Cardiac septum (tissue), 1 donor: ENCODE results near the gene PC. TPM values are rescaled to one million over a fixed set of nuclear protein-coding genes. Genes with fewer than 3 reads are reported as not detected.
"Not testable (repeated sequence)": the region's sequence is repeated elsewhere in the genome, so short reads cannot be mapped to it uniquely, and the experiment has no call there.

Experiments
- DNase-seq: peaks from one replicate; pipeline ENCODE4 v3.0.0-alpha.2; 2020; ENCODE audit warnings: low spot score
- intact Hi-C: fragments of 100-400 bp; cut with DNase I; formaldehyde crosslinking; loops from one replicate; pipeline ENCODE4 v1.14.0; 2022
- long read RNA-seq: library from polyadenylated mRNA; unstranded; transcript quantifications from one replicate; pipeline ENCODE4 v2.0.0, GENCODE V29; 2021
- total RNA-seq: library from RNA; stranded (reverse); fragmentation: NEBNext Ultra II Directional; extraction: Animal tissue kit (Norgen Biotek cat#: 25700); gene quantifications from one replicate; pipeline ENCODE4 v1.2.1, GENCODE V29; 2021
- donor health status: DM: no; HTN: no; CAD: no.

The PC gene, protein sequence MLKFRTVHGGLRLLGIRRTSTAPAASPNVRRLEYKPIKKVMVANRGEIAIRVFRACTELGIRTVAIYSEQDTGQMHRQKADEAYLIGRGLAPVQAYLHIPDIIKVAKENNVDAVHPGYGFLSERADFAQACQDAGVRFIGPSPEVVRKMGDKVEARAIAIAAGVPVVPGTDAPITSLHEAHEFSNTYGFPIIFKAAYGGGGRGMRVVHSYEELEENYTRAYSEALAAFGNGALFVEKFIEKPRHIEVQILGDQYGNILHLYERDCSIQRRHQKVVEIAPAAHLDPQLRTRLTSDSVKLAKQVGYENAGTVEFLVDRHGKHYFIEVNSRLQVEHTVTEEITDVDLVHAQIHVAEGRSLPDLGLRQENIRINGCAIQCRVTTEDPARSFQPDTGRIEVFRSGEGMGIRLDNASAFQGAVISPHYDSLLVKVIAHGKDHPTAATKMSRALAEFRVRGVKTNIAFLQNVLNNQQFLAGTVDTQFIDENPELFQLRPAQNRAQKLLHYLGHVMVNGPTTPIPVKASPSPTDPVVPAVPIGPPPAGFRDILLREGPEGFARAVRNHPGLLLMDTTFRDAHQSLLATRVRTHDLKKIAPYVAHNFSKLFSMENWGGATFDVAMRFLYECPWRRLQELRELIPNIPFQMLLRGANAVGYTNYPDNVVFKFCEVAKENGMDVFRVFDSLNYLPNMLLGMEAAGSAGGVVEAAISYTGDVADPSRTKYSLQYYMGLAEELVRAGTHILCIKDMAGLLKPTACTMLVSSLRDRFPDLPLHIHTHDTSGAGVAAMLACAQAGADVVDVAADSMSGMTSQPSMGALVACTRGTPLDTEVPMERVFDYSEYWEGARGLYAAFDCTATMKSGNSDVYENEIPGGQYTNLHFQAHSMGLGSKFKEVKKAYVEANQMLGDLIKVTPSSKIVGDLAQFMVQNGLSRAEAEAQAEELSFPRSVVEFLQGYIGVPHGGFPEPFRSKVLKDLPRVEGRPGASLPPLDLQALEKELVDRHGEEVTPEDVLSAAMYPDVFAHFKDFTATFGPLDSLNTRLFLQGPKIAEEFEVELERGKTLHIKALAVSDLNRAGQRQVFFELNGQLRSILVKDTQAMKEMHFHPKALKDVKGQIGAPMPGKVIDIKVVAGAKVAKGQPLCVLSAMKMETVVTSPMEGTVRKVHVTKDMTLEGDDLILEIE
- 12.1 TPM for total RNA-seq
- long read RNA-seq, full-length matches to known transcripts = 5 of 13 reads
- long read RNA-seq, partial matches to known transcripts = 6 of 13 reads
- long read RNA-seq, other reads (novel, unspliced or antisense) = 2 of 13 reads

DNA sequence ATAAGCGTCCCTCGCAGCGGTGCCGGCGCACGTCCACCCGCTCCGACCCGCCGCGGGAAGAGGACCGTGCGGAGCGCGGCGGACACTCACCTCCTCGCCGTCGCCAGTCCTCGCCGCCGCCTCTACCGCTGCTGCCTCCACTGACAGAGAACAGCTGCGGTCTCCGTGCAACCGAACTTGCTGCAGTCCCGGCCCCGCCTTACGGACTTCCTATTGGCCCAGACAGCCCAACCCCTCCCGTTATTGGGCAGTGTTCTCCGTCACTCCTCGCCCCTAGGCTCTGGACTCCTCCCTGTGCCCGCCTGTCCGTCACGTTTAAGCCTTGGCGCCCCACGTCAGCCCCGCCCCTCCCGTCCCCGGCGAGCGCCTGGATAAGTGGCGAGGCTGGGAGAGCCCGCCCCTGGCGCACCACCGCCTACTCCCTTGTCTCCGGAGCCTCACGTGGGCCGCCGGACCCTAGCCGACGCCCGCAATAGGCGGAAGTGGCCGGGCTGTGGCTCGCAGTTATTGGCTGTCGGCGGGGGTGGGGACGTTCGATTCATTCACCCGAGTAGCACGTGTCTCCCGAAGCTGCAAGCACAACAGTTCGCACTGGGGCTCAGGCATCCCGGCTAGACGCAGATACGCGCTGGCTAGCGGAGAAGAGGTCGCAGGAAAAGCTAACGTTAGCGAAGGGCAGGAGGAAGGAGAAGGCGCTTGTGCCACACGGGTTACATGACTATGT, at the start of gene PC:
Gene PC (minus strand): TSS at position 152 of the 724 bp plus-strand sequence. CDS start 86,224 bp downstream, outside the sequence.
- intact Hi-C loops = no loop called here
- peak; percentile 99 for DNase-seq

DNA sequence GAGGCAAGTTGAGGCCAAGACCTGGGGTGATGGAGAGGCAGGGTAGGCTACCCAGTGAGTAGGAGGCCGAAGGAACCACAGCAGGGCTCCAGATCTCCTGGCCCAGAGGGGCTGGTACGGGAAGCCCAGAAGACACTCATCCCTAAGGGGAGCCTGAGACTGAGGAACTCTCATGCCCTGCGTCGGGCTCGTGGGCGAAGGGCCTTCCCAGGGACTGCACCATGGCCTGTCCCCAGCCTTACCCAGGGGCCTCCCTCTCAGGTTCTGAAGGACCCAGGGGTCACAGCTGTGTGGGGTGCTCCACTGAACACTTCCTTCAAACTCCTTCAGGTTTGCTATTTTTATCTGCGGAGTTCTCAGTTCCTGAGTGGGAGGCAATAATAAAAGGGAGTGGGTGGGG, 48.9 kb upstream of the PC start:
- no peak for DNase-seq

DNA sequence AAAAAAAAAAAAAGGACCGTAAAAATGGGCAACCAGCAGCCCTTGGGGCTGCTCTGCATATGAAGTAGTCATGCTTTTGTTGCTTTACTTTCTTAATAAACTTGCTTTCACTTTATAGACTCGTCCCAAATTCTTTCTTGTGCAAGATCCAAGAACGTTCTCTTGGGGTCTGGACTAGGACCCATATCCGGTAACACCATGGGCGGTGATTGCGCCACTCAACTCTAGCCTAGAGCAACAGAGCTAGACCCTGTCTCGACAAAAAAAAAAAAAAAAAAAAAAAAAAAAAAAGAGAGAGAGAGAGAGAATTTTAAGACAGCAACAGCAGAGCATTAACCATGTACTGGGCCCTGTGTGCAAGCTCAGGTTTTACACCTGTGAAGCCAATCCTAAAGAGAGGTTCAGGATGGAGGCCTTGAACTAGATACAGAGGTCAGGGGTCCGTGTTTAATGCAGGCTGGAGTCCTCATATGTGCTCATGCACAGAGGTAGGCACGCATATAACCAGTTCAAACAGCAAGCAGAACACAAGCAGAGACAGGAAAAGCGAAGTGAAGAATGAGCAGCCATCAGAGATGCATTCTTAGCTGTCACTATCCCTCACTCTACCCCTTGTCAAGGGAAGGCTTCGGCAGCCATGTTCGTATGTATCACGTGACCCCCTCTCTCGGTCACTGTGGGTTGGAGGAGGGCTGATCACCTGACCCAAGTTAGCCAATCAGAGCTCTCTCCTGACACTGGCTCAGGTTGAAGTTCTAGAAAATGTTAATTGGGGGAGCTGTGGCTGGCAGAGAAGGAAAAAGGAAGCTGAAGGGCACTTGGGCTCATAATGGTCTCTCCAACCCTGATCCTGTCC, 48.1 kb upstream of the PC start:
- intact Hi-C loops = no loop called here
- no peak for DNase-seq

More for the DNA sequence above, 48.9 kb upstream of the PC start:
- intact Hi-C loops = no loop called here

DNA sequence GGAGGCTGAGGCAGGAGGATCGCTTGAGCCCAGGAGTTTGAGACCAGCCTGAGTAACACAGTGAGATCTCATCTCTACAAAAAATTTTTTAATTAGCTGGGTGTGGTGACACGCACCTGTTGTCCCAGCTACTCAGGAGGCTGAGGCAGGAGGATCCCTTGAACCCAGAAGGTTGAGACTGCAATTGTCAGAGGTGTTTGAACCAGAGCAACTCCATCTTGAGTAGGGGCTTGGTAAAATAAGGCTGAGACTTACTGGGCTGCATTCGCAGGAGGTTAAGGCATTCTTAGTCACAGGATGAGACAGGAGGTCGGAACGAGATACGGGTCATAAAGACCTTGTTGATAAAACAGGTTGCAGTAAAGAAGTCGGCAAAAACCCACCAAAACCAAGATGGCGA, 47.0 kb upstream of the PC start:
- intact Hi-C loops = not testable (repeated sequence)

DNA sequence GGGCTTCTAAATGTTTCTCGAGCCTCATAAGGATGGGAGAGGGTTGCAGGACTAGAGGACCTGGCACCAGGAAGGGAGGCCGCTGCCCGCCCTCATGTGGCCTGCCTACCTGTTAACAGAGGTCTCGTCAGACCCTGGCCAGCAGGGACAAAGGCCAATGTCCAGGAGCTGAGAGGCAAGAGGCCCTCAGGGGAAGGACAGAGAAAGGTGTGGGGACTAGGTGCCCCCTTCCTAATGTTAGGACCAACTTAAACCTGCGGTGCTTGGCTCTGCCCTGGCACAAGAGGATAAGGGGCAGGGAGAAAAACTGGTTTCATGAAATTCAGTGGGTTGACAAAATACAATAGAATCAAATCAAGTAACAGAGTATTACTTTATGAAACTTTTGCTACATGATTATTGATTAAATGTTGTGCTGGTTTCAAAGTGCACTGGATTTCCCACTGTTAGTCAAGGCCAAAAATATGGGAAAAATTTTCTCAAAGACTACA, 44.8 kb upstream of the PC start:
- DNase-seq = no peak
- intact Hi-C loops = no loop called here

More for the DNA sequence above, 47.0 kb upstream of the PC start:
- DNase-seq = not testable (repeated sequence)

DNA sequence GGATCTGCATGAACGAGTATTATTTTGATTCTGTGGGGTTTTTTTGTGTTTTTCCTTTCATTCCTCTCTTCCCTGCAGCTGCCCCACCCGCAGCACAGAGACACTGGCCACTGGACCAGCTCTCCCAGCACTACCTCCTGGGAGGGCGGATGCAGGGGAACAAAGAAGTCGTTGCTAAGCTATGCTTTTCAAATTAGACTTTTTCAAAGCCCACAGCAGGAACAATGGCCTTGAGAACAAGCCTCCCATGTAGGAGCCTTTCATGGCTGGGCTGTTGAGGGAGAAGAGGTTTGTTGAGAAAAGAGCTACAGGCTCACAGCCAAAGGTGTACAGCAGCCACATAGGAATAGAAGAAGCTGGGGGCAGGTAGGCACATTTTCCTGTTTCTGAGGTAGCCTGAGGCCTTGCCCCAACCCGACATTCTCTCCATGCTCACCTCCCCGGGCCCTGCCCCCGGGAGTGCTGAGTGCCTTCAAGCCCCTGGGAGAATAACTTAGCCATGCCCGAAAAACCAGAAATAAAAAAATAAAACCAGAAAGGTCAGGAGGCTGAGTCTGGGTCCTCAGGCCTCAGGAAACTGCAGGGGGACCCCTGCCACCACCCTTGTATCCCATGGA, 44.2 kb upstream of the PC start:
- intact Hi-C loops = no loop called here
- DNase-seq = no peak

DNA sequence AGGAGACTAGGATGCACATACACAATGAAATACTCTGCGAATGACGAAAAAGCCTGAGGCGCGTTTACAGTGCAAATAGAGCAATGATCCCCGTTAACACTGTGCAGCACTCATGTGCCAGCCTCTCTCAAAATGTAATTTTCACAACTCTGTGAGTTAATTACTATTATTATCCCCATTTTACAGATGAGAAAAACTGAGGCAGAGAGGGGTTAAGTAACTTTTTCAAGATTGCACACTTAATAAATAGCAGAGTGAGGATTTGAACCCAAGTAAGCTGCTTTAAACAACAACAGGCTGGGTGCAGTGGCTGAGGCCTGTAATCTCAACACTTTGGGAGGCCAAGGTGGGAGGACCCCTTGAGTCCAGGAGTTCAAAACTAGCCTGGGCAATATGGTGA, 43.1 kb upstream of the PC start:
- intact Hi-C loops = no loop called here

DNA sequence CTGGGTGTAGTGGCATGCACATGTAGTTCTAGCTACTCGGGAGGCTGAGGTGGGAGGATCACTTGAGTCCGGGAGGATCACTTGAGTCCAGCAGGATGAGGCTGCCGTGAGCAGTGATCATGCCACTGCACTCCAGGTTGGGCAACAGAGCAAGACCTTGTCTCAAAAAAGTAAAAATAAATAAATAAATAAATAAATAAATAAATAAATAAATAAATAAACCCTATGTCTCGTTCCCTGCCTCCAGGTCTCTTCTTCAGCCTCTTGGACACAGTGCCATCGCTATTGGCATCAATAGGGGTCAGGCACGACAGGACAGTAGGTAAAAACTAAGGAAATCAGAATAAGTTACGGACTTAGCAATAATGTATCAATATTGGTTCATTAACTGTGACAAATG, 41.4 kb upstream of the PC start:
- DNase-seq = no peak
- intact Hi-C loops = no loop called here

More for the DNA sequence above, 43.1 kb upstream of the PC start:
- no peak for DNase-seq

DNA sequence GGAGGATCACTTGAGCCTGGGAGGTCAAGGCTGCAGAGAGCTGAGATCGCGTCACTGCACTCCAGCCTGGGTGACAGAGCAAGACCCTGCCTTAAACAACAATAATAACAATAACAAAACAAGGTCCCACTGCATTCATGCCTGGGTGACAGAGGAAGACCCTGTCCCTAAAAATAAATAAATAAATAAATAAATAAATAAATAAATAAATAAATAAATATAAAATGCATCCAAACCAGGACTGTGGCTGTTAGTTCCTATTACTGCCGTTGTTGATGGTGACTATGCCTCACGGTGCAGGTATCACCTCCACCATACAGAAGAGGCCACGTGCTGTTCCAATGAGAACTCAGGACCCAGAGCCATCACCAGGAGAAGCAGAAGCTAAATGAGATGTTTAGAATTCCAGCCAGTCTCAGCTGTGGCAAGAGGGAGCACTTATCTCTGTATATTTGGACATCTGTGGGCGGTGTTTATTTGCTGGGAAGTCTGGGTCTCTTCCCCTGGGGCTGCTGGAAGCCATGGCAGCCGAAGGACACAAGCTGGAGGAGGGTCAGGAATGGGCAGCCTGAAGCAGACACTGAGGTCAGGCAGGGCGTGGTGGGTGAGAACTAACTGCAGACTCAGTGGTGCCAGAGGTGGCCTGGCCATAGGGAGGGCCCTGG, 38.6 kb upstream of the PC start:
- intact Hi-C loops = no loop called here
- no peak for DNase-seq

DNA sequence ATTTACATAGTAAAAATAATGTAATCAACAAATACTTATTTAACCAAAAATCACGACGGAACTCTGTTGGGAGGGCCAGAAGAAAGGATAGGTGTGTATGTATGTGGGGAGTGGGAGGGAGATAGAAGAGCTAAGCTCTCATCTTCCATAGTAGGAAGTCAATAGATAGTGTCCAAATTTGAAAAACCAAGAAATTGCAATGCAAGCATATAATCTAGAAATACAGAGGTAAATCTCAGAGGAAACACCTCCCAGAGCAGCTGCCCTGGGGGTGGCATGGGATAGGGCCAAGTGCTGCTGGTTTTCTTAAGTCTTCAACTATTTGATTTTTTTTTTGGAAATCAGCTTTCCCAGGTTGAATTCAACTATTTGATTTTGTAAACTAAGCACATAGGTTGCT, 33.9 kb upstream of the PC start:
- DNase-seq = no peak
- intact Hi-C loops = no loop called here

DNA sequence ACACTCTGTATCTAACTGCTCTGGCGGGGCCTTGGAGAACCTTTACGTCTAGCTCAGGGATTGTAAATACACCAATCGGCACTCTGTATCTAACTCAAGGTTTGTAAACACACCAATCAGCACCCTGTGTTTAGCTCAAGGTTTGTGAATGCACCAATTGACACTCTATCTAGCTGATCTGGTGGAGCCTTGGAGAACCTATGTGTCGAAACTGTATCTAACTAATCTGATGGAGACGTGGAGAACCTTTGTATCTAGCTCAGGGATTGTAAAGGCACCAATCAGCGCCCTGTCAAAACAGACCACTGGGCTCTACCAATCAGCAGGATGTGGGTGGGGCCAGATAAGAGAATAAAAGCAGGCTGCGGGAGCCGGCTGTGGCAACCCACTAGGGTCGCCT, 31.2 kb upstream of the PC start:
- DNase-seq, intact Hi-C loops: not testable (repeated sequence)

DNA sequence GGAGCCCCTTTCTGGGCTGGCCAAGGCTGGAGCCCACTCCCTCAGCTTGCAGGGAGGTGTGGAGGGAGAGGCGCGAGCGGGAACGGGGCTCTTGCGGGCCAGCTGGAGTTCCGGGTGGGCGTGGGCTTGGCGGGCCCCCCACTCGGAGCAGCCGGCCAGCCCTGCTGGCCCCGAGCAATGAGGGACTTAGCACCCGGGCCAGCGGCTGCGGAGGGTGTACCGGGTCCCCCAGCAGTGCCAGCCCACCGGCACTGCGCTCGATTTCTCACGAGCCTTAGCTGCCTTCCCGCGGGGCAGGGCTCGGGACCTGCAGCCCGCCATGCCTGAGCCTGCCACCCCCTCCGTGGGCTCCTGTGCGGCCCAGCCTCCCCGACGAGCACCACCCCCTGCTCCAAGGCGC, 30.6 kb upstream of the PC start:
- DNase-seq, intact Hi-C loops: not testable (repeated sequence)

DNA sequence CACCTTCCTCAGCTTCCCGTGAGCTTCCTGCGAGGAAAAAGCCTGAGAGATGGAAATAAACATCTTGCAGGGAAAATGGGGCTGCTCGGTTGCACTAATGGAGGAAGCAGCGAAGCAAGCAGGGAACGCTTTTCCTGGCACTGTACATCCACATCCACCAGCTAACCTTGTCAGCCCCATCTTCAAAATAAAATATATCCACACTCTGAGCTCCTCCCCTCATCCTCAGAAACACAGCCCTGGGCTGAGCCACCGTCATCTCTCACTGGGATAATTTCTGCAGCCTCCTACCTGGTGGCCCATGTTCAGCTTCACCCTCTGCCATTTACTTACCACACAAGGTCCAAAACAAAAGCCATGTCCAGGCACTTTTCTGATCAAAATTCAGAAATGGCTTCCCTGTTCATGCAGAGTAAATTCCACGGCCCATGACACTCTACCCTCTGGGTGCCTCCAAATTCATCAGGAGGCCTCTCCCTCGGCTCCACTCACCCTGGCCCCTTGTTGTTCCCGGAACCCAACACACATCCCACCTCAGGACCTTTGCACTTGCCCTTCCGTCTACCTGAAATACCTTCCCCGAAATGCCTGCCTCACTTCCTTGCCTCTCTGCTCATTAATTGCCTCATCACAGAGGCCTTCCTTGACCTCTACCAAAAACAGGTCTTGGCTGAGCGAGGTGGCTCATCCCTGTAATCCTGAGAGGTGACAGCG, 29.9 kb upstream of the PC start:
- intact Hi-C loops = no loop called here
- DNase-seq = no peak

DNA sequence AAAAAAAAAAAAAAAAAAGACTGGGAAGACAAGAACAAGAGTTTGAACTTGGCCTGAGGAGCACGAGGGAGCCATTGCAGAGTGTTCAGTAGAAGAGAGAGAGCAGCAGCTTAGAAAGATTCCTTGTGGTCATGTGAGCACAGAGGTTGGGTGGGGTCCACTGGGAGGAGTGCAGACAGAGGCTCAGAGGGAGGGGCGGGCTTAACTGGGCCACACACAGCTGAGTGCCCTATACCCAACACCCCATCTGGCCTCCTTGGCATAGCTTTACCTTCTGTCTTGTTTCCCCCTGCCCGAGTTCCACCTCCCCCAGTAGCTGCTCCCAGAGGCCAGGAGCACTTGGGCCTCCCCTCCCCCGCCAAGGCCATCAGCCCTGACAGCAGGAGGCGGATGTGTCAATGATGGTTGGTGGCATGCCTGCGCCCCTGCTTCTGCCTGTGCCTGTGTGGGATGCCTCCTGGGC, 29.0 kb upstream of the PC start:
- DNase-seq = no peak
- intact Hi-C loops = no loop called here

DNA sequence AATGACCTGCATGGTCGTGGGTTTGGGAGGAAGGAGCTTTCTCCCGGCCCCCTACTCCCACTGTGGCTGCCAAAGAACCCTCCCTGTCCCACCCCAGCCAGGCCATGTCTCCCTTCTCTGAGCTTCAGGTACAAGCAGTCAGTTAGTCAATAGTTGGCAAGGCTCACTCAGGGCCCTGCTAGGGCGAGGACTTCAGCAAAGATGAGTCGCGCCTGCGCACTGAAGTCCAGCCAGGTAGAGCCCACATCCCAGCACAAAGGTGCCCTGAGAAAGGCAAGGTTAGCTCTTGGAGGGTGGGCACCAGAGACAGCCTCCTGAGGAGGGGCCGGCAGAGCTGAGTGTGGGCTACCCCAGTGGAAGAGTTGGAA, 28.0 kb upstream of the PC start:
- intact Hi-C loops = no loop called here
- no peak for DNase-seq

DNA sequence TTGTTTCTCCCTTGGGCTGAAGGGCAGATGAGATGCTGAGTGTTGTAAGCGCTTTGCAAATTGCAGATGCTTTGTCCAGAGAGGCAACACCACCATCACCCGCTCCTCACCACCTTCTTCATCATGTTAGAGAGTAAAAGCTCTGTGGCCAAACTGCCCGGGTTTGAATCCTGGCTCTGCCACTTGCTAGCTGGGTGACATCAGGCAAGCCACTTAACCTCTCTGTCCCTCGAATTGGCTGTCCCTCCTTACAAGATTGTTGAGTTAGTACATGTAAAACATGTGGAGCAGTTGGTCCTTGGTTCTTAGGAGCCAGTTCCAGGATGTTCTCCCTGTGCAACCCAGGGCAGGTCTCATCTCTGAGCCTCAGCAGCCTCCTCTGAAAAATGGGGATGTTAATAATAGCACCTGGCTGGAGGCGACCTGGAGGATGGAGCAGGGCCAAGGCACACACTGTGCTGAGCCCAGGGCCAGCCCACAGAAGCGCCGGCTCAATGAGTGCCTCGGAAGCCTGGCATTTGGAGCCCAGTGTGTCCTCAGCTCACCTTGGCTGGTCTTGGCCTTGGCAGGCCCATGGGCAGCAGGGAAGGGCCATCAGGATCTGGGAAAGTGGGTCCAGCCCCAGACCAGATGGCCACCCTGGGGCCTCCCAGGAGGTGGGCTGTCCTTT, 27.5 kb upstream of the PC start:
- DNase-seq = no peak
- intact Hi-C loops = no loop called here
